Kidney (tissue), 22 donors: ENCODE results near the gene HTR3B. TPM values are rescaled to one million over a fixed set of nuclear protein-coding genes. Genes with fewer than 3 reads are reported as not detected.

Experiments used
- DNase-seq, 5 donors: peaks; one replicate each; pipeline ENCODE4 v3.0.0-alpha.2; 2013 to 2020
- FAIRE-seq: peaks from 2 replicates; lab custom pipeline; 2012; peaks lifted over from hg19 to GRCh38; lab: Jason Lieb, UNC
- H3K27ac ChIP-seq, 2 donors: one replicate each; pipeline ENCODE4 v1.7.0; 2013; ENCODE audit warnings: low read depth in 2 of 2, low read length in 2 of 2, inconsistent platforms in 1 of 2
- H3K27me3 ChIP-seq: one replicate; pipeline ENCODE4 v1.7.1; 2013; ENCODE audit warnings: low read length, inconsistent platforms; ENCODE audit not compliant: control insufficient read depth, insufficient read depth
- H3K36me3 ChIP-seq, 3 donors: one replicate each; pipeline versions ENCODE4 v1.7.0 to v1.7.1; 2013; ENCODE audit warnings: low read length in 3 of 3, control low read depth in 1 of 3, inconsistent platforms in 1 of 3; ENCODE audit not compliant: insufficient read depth in 3 of 3, control insufficient read depth in 2 of 3
- H3K4me1 ChIP-seq, 3 donors: one replicate each; pipeline versions ENCODE4 v1.7.0 to v1.7.1; 2013; ENCODE audit warnings: low read length in 3 of 3, inconsistent platforms in 1 of 3, low read depth in 1 of 3; ENCODE audit not compliant: control insufficient read depth in 2 of 3, insufficient read depth in 2 of 3
- H3K4me3 ChIP-seq, 3 donors: one replicate each; pipeline versions ENCODE4 v1.7.0 to v1.8.1; 2013; ENCODE audit warnings: low read length in 3 of 3, control low read depth in 1 of 3, inconsistent platforms in 1 of 3
- H3K9ac ChIP-seq, 3 donors: one replicate each; pipeline versions ENCODE4 v1.7.0 to v1.7.1; 2013; ENCODE audit warnings: low read length in 3 of 3, control low read depth in 1 of 3, inconsistent platforms in 1 of 3
- H3K9me3 ChIP-seq, 3 donors: one replicate each; pipeline versions ENCODE4 v1.7.0 to v1.7.1; 2013; ENCODE audit warnings: low read length in 3 of 3, control low read depth in 1 of 3, inconsistent platforms in 1 of 3; ENCODE audit not compliant: control insufficient read depth in 2 of 3, insufficient read depth in 1 of 3
- intact Hi-C: fragments of 100-400 bp; cut with DNase I; formaldehyde crosslinking; loops from one replicate; pipeline ENCODE4 v1.11.1; 2022
- long read RNA-seq, 10 donors: library from polyadenylated mRNA in 1 of 10; unstranded in 1 of 10; transcript quantifications; one replicate each; pipeline ENCODE4 v2.0.0 and lab custom pipeline, GENCODE V29; 2021 to 2026
- polyA plus RNA-seq: library from polyadenylated mRNA; stranded (reverse); fragments of 350-450 nt; fragmentation: Illumina TruSeq; extraction: RNeasy Lipid Tissue Mini Kit (QIAGEN cat#74804); gene quantifications from one replicate; pipeline ENCODE4 v1.2.3, GENCODE V29; 2014; ENCODE audit warnings: low read depth, low replicate concordance; ENCODE audit not compliant: insufficient read depth
- total RNA-seq: library from RNA; stranded (reverse); fragmentation: NEBNext Ultra II Directional; extraction: Animal tissue kit (Norgen Biotek cat#: 25700); gene quantifications from one replicate; pipeline ENCODE4 v1.2.1, GENCODE V29; 2021
- TF ChIP-seq, protein P1 (sequence below): IDR thresholded peaks from 3 replicates; pipeline ENCODE4 v1.5.1; 2012; ENCODE audit warnings: mild to moderate bottlenecking, moderate library complexity, borderline replicate concordance; ENCODE audit not compliant: insufficient read depth; ENCODE audit errors: extremely low read depth
- donor health status: control.
- donor health status: control.
- donor health status: control.
- donor health status: control.
- donor health status: control.
- donor health status: DM: yes; HTN: yes; CAD: no.
- donor health status: Normal renal cell carcinoma (clear cell type).

HTR3B gene, protein sequence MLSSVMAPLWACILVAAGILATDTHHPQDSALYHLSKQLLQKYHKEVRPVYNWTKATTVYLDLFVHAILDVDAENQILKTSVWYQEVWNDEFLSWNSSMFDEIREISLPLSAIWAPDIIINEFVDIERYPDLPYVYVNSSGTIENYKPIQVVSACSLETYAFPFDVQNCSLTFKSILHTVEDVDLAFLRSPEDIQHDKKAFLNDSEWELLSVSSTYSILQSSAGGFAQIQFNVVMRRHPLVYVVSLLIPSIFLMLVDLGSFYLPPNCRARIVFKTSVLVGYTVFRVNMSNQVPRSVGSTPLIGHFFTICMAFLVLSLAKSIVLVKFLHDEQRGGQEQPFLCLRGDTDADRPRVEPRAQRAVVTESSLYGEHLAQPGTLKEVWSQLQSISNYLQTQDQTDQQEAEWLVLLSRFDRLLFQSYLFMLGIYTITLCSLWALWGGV
- total RNA-seq (0.16 TPM), polyA plus RNA-seq (not detected)
- long read RNA-seq, donor 1: 0 reads
- long read RNA-seq, donor 2: 0 reads
- long read RNA-seq, donor 3: 0 reads
- long read RNA-seq, donor 4: 0 reads
- long read RNA-seq, donor 5: 0 reads
- long read RNA-seq, donor 6: 0 reads
- long read RNA-seq, donor 7: 0 reads
- long read RNA-seq, donor 8: 0 reads
- long read RNA-seq, donor 9: 0 reads
- long read RNA-seq, donor 10: 0 reads

DNA sequence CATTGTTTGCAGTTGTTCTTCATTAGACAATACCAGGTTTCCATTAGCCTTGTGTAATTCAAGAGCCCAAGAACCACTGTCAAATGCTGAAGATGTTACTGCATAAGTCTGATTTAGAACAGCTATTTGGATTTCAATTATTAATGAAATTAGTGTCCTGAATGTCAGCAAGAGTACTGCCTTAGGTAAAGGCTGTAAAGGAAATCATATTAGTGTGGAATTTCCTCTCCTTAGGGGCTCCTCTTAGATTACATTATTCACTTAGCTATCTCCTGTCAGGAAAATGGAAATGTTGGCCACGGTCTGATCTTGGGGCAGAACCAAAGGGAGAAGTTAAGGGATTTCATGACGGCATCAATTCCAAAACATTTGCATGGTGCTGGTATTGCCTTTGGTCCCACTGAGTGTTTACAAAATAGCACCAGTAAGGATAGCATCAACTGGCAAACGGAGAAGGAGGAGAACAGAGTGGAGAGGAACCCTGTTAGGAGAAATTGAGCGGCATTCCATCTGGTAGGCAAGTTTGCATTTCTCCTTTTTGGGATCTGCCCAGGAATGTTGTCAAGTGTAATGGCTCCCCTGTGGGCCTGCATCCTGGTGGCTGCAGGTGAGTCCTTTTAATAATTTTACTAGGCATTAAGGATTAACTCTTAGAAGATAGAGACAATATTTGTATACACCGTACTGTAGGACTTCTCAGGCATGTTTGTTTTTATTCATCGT lies at the start of gene HTR3B:
Gene HTR3B (plus strand): TSS at position 418 of the 723 bp plus-strand sequence. CDS start 138 bp downstream, at position 556.
- H3K27ac ChIP-seq: no peak within 1 kb of the TSS
- no peak within 1 kb of the TSS for H3K9ac ChIP-seq
- intact Hi-C loops: no loop called here
- no peaks in the 10 kb centered on the region for H3K4me1 ChIP-seq
- no peaks in the 10 kb centered on the region for H3K36me3 ChIP-seq
- FAIRE-seq (no peak), DNase-seq (no peak)
- TF ChIP-seq, protein P1, sequence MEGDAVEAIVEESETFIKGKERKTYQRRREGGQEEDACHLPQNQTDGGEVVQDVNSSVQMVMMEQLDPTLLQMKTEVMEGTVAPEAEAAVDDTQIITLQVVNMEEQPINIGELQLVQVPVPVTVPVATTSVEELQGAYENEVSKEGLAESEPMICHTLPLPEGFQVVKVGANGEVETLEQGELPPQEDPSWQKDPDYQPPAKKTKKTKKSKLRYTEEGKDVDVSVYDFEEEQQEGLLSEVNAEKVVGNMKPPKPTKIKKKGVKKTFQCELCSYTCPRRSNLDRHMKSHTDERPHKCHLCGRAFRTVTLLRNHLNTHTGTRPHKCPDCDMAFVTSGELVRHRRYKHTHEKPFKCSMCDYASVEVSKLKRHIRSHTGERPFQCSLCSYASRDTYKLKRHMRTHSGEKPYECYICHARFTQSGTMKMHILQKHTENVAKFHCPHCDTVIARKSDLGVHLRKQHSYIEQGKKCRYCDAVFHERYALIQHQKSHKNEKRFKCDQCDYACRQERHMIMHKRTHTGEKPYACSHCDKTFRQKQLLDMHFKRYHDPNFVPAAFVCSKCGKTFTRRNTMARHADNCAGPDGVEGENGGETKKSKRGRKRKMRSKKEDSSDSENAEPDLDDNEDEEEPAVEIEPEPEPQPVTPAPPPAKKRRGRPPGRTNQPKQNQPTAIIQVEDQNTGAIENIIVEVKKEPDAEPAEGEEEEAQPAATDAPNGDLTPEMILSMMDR: no peak
- no peak within 1 kb of the TSS for H3K4me3 ChIP-seq
- no peaks in the 10 kb centered on the region for H3K27me3 ChIP-seq
- H3K9me3 ChIP-seq: no peaks in the 10 kb centered on the region

DNA sequence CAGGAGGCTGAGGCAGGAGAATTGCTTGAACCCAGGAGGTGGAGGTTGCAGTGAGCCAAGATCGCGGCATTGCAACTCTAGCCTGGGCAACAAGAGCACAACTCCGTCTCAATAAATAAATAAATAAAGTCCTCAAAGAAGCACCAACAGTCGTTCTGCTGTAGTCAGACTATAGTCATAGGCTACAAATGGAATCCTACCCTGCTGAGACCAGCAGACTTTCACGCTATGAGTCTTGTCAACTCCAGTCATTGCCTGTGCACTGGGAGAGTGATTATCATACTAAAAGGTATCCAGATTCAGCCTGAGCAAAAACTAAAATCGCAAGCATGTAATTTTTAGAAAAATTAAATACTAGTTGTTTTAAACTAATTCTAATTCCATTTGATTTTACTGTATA lies 48.8 kb upstream of the HTR3B start:
- TF ChIP-seq, protein P1: no peak
- H3K27ac ChIP-seq: no peak overlapping the region
- no peaks in the 10 kb centered on the region for H3K9me3 ChIP-seq
- H3K36me3 ChIP-seq: peaks cover 0 to 7% (median 3%) of the 10 kb centered on the region in 3 donors
- no peak overlapping the region for H3K9ac ChIP-seq
- no peaks in the 10 kb centered on the region for H3K27me3 ChIP-seq
- intact Hi-C loops: no loop called here
- H3K4me1 ChIP-seq: peaks cover 0 to 2% (median 0%) of the 10 kb centered on the region in 3 donors
- no peak overlapping the region for H3K4me3 ChIP-seq
- no peak for FAIRE-seq
- DNase-seq: no peak

DNA sequence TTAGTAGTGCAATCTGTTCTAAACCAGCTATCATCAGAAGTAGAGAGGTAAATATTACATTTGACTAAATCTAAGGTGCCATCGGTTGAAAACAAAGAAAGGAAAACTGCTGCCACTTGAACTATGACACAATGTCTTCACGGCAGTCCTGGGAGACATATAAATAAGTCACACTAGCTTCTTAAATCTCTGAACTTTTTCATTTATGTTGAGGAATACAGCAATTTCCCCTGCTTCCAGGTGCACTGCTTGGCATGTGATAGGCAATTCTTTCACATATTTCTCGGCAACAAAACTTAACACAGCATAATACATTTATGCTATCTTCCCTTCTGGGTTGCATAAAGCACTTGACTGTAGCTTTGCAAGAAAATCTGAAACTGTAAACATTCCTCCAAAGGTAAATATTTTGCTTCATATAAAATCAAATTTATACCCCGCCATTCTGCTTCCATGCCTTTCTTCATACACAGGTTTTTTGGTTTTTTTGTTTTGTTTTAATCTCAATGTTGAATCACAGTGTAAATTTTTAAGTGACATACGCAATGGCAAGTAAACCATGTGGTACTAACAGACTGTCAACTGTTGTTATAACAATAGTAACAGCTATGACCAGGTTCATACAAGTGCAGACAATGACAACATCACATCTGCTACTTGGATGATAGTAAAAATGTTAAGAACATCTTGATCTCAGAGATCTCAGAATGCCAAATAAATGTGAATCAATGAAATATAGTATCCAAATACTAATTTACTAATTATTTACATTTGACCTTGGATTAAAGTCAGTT lies 47.4 kb upstream of the HTR3B start:
- intact Hi-C loops: no loop called here
- no peak for DNase-seq
- TF ChIP-seq, protein P1: no peak

More for the DNA sequence above, 47.4 kb upstream of the HTR3B start:
- Histone ChIP-seq H3K27me3 (no peaks in the 10 kb centered on the region), H3K9ac (no peak overlapping the region), H3K9me3 (no peaks in the 10 kb centered on the region), H3K36me3 (peaks cover 0 to 3% (median 0%) of the 10 kb centered on the region in 3 donors), H3K4me1 (peaks cover 0 to 2% (median 0%) of the 10 kb centered on the region in 3 donors), H3K27ac (no peak overlapping the region), H3K4me3 (no peak overlapping the region)
- no peak for FAIRE-seq
